Osteocyte (in vitro differentiated cells): ENCODE data around the gene IER5. TPM values are rescaled to one million over a fixed set of nuclear protein-coding genes. Genes with fewer than 3 reads are reported as not detected.

Source experiments
- DNase-seq: peaks from one replicate; pipeline ENCODE4 v3.0.0; 2021; ENCODE audit warnings: mixed read lengths; ENCODE audit not compliant: unreplicated experiment; ENCODE audit errors: extremely low spot score
- H3K27ac Mint-ChIP-seq: one replicate; pipeline ENCODE4 v1.8.0; 2021; ENCODE audit warnings: mild to moderate bottlenecking, mixed read lengths; ENCODE audit not compliant: unreplicated experiment
- H3K27me3 Mint-ChIP-seq: one replicate; pipeline ENCODE4 v1.8.0; 2021; ENCODE audit warnings: mixed read lengths; ENCODE audit not compliant: unreplicated experiment
- H3K36me3 Mint-ChIP-seq: one replicate; pipeline ENCODE4 v1.8.0; 2021; ENCODE audit warnings: mixed read lengths; ENCODE audit not compliant: unreplicated experiment
- H3K4me1 Mint-ChIP-seq: one replicate; pipeline ENCODE4 v1.8.0; 2021; ENCODE audit warnings: mixed read lengths; ENCODE audit not compliant: unreplicated experiment
- H3K4me3 Mint-ChIP-seq: one replicate; pipeline ENCODE4 v1.8.0; 2021; ENCODE audit warnings: mild to moderate bottlenecking, moderate library complexity, mixed read lengths; ENCODE audit not compliant: unreplicated experiment
- H3K9me3 Mint-ChIP-seq: one replicate; pipeline ENCODE4 v1.8.0; 2021; ENCODE audit warnings: mixed read lengths; ENCODE audit not compliant: unreplicated experiment
- CTCF ChIP-seq: fragments of 200-600 bp; sonication (generic); IDR thresholded peaks from 2 replicates; pipeline ENCODE4 v1.5.0; 2021; ENCODE audit warnings: antibody characterized with exemption, mild to moderate bottlenecking, moderate library complexity
- total RNA-seq: library from RNA; stranded (reverse); gene quantifications from 2 replicates; pipeline ENCODE4 v1.2.1, GENCODE V29; 2021

IER5 gene
- total RNA-seq, 1 donor from 2014 or later: 29.8 TPM

GRCh38 chr1:181049378-181049777, 39.1 kb upstream of the IER5 start:
- Mint-ChIP-seq H3K27me3 (no peaks in the 10 kb centered on the region), H3K27ac (no peak overlapping the region), H3K4me3 (no peak overlapping the region), H3K36me3 (no peaks in the 10 kb centered on the region), H3K4me1 (no peaks in the 10 kb centered on the region), H3K9me3 (no peaks in the 10 kb centered on the region)
- no peak for DNase-seq
- TF ChIP-seq CTCF: no peak

- H3K27ac Mint-ChIP-seq: no peak overlapping the region
- no peak for DNase-seq
- no peak for TF ChIP-seq CTCF
- H3K4me1 Mint-ChIP-seq: peaks cover 4% of the 10 kb centered on the region
- H3K4me3 Mint-ChIP-seq: no peak overlapping the region
- no peaks in the 10 kb centered on the region for H3K27me3 Mint-ChIP-seq
- no peaks in the 10 kb centered on the region for H3K36me3 Mint-ChIP-seq
- H3K9me3 Mint-ChIP-seq: no peaks in the 10 kb centered on the region
Measured at GRCh38 chr1:181050922-181051321, 37.6 kb upstream of the IER5 start.

GRCh38 chr1:181056560-181056959, 31.9 kb upstream of the IER5 start:
- no peak for DNase-seq
- H3K4me3 Mint-ChIP-seq: no peak overlapping the region
- peak overlapping the region; percentile 43 for H3K27ac Mint-ChIP-seq
- no peaks in the 10 kb centered on the region for H3K27me3 Mint-ChIP-seq
- no peak for TF ChIP-seq CTCF
- peaks cover 10% of the 10 kb centered on the region for H3K4me1 Mint-ChIP-seq
- peaks cover 4% of the 10 kb centered on the region for H3K9me3 Mint-ChIP-seq
- H3K36me3 Mint-ChIP-seq: no peaks in the 10 kb centered on the region

- no peak for TF ChIP-seq CTCF
- DNase-seq: no peak
- peak overlapping the region; percentile 43 for H3K27ac Mint-ChIP-seq
- H3K27me3 Mint-ChIP-seq: no peaks in the 10 kb centered on the region
- H3K4me1 Mint-ChIP-seq: peaks cover 10% of the 10 kb centered on the region
- H3K36me3 Mint-ChIP-seq: no peaks in the 10 kb centered on the region
- no peak overlapping the region for H3K4me3 Mint-ChIP-seq
- H3K9me3 Mint-ChIP-seq: peaks cover 4% of the 10 kb centered on the region
Measured at GRCh38 chr1:181057079-181057478, 31.4 kb upstream of the IER5 start.

- no peak for TF ChIP-seq CTCF
- H3K9me3 Mint-ChIP-seq: peaks cover 4% of the 10 kb centered on the region
- H3K27ac Mint-ChIP-seq: no peak overlapping the region
- H3K4me1 Mint-ChIP-seq: peaks cover 10% of the 10 kb centered on the region
- no peaks in the 10 kb centered on the region for H3K27me3 Mint-ChIP-seq
- no peaks in the 10 kb centered on the region for H3K36me3 Mint-ChIP-seq
- DNase-seq: no peak
- H3K4me3 Mint-ChIP-seq: no peak overlapping the region
Measured at GRCh38 chr1:181059435-181059834, 29.1 kb upstream of the IER5 start.
